22Rv1 (cell line): ENCODE results near the gene IL1A.

ENCODE experiments used
- CTCF ChIP-seq: fragments of 450-650 bp; IDR thresholded peaks from 2 replicates; pipeline ENCODE4 v1.5.1; 2017; ENCODE audit warnings: mild to moderate bottlenecking
- ZFX ChIP-seq: fragments of 450-650 bp; IDR thresholded peaks from 2 replicates; pipeline ENCODE4 v1.6.1; 2017; ENCODE audit warnings: antibody characterized with exemption, borderline replicate concordance

GRCh38 chr2:112833976-112834375, 49.7 kb upstream of the IL1A start:
- no peak for TF ChIP-seq CTCF
- TF ChIP-seq ZFX, result no peak
